Mononuclear cell (primary cell): ENCODE measurements around the gene AUTS2. TPM values are rescaled to one million over a fixed set of nuclear protein-coding genes. Genes with fewer than 3 reads are reported as not detected.

Source experiments
- H3K27me3 ChIP-seq: 2 replicates; pipeline ENCODE4 v1.6.0; 2011; ENCODE audit warnings: low read length, control low read depth; ENCODE audit not compliant: insufficient read depth
- H3K4me1 ChIP-seq: 2 replicates; pipeline ENCODE4 v1.5.1; 2011; ENCODE audit warnings: mild to moderate bottlenecking, low read length, control low read depth; ENCODE audit not compliant: insufficient read depth
- H3K4me3 ChIP-seq: 2 replicates; pipeline ENCODE4 v1.5.1; 2011; ENCODE audit warnings: mild to moderate bottlenecking, low read length, moderate library complexity
- H3K9me3 ChIP-seq: 2 replicates; pipeline ENCODE4 v1.5.1; 2011; ENCODE audit warnings: low read depth, mild to moderate bottlenecking, control low read depth, low read length
- total RNA-seq: library from RNA; depleted of rRNA; stranded (reverse); fragments of >200 nt; gene quantifications from one replicate; pipeline ENCODE4 v1.2.3, GENCODE V29; 2012

The AUTS2 gene
- total RNA-seq, 1 donor, result 16.5 TPM

DNA sequence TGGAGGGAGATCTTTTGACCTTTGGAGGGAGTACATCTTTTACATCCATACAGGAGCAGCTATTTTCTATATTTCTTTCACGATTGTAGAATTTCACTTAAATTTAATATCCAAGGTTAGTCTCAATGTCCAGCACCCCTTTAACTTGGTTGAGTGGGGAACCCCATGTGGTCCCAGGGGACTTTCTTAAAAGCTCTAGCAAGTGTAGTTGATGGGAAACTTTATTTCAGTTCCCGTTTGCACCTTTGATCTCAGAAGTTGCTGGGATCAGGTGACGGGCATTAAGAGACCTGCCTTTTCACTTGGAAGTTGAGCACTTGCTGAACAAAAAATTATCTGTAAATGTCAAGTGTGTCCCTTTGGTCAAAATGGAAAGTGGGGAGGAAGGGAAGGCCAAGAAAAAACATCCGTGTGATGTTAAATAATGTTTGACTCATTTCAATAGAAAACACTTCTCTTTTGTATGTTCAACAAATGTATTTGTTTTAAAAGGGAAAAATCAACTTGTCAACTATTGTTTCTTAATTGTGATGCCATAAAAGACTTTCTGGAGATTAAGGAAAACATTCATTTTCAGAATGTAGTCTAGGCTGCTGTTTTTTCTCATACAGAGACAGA, 1163.5 kb downstream of the AUTS2 start:
- peaks cover 4% of the 10 kb centered on the region for H3K4me1 ChIP-seq
- no peaks in the 10 kb centered on the region for H3K27me3 ChIP-seq
- H3K9me3 ChIP-seq, result no peaks in the 10 kb centered on the region
- no peak overlapping the region for H3K4me3 ChIP-seq

DNA sequence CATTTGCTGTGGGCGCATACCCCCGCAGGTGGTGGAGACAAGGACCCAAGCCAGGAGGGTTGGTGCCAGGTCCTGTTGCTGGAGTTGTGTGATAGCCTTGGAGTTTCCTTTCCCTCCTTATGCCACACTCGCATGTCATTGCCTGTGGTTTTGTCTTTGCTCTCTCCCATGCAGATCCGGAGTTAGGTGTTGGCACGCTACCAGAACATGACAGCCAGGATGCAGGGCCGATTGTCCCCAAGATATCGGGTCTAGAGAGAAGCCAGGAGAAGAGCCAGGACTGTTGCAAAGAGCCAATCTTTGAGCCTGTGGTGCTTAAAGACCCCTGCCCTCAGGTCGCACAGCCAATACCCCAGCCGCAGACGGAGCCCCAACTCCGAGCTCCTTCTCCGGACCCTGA, 1164.4 kb downstream of the AUTS2 start:
- no peak overlapping the region for H3K4me3 ChIP-seq
- H3K4me1 ChIP-seq, result peaks cover 4% of the 10 kb centered on the region
- no peaks in the 10 kb centered on the region for H3K27me3 ChIP-seq
- H3K9me3 ChIP-seq, result no peaks in the 10 kb centered on the region

DNA sequence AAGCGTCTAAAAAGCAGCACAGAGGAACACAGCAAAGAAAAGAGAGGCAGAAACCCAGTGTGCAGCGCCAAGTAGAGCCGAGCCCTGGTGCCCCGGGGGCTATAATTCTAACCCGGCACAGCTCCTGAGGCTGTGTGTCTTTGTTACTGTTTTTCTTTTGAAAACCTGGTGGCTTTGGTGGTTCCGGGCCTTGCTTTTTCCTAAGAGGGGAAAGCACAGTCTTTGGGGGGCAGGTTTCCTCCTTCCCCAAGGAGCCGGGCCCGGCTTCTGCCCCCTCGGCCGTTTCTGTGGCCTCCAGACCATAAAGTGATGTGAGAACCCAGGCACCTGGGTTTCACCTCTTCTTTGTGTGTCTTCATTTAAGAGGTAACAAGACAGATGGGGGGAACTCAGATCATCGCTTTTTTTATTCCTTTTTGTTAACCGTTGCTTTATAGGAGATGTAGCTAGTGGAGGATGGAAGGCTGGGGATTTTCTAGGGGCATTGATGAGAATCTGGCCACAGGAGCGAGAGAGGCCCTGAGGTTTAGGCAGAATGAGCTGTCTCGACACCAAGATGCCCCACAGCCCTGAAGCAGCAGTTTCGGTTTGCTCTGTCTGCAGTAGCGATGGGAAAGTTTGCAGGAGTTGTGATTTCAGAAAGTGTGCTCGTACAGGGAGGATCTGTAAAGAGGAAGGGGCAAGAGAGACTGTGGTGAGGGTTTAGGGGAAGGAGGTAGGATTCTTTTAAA, 1165.9 kb downstream of the AUTS2 start:
- H3K27me3 ChIP-seq, result no peaks in the 10 kb centered on the region
- no peaks in the 10 kb centered on the region for H3K9me3 ChIP-seq
- peaks cover 4% of the 10 kb centered on the region for H3K4me1 ChIP-seq
- no peak overlapping the region for H3K4me3 ChIP-seq

DNA sequence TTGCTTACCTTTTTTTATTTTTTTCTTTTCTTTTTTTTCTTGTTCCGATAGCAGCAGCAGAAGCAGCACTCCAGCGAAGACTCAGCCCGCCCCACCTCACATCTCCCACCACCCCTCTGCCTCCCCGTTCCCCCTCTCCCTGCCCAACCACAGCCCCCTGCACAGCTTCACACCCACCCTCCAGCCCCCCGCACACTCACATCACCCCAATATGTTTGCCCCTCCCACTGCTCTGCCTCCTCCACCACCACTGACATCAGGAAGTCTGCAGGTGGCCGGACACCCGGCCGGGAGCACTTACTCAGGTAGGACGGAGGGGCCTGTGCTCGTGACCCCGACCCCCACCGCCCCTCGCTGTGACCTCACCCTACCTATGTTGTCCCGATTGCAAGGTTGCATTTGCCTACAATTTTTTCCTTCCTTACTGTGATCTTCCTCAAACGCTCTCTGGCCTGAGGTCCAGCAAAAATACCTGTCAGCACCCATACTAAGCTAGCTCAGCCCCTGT, 1166.5 kb downstream of the AUTS2 start:
- Histone ChIP-seq H3K4me3 (no peak overlapping the region), H3K9me3 (no peaks in the 10 kb centered on the region), H3K4me1 (peaks cover 4% of the 10 kb centered on the region), H3K27me3 (no peaks in the 10 kb centered on the region)

DNA sequence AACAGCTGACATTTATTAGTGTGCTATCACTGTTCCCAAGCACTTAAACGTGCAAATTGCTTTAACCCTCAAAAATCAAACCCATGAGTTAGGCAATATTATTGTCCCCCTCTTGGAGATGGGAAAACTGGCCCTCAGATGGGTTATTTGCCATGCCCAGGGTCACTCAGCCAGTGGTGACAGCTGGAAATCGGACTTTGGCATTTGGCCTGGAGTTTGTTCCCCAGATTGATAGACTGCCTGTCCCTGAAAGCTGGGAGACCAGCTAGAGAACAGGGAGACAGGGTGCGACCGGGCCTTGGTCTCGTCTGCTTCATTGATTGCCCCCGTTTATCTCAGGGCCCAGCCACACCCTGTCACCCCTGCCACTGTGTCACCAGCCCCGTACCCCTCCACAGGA, 1167.4 kb downstream of the AUTS2 start:
- Histone ChIP-seq H3K9me3 (no peaks in the 10 kb centered on the region), H3K27me3 (no peaks in the 10 kb centered on the region), H3K4me3 (no peak overlapping the region), H3K4me1 (peaks cover 4% of the 10 kb centered on the region)

DNA sequence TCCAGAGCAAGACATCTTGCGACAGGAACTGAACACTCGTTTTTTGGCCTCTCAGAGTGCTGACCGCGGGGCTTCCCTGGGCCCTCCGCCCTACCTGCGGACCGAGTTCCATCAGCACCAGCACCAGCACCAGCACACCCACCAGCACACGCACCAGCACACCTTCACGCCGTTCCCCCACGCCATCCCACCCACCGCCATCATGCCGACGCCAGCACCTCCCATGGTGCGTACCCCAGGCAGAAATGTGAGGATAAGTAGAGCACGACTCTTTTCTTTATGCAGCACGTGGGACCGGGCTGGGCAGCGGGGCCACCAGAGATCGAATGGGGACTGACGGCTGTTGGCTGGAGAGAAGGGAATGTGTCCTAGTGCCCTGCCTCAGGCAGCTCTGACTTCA, 1167.8 kb downstream of the AUTS2 start:
- Histone ChIP-seq H3K4me3 (no peak overlapping the region), H3K9me3 (no peaks in the 10 kb centered on the region), H3K27me3 (no peaks in the 10 kb centered on the region), H3K4me1 (peaks cover 4% of the 10 kb centered on the region)

DNA sequence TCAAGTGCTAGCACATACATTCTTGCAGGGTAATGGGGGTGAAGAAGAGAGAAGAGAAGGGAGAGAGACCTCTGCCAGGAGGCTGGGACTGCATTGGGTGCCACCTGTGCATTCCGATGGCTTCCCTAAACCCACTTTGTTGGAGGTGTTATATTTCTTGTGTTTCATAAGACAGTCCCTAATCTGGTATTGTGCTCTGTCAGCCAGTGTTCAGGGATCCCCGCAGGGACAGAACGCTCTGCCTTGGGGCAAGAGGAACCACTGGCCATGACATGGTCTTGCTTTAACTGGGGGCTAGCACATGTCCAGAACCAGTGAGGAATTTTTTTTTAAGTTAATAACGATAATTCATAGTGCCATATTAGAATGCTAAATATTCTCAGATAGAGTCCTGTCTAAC, 1168.4 kb downstream of the AUTS2 start:
- Histone ChIP-seq H3K27me3 (no peaks in the 10 kb centered on the region), H3K4me1 (peaks cover 4% of the 10 kb centered on the region), H3K4me3 (no peak overlapping the region), H3K9me3 (no peaks in the 10 kb centered on the region)

DNA sequence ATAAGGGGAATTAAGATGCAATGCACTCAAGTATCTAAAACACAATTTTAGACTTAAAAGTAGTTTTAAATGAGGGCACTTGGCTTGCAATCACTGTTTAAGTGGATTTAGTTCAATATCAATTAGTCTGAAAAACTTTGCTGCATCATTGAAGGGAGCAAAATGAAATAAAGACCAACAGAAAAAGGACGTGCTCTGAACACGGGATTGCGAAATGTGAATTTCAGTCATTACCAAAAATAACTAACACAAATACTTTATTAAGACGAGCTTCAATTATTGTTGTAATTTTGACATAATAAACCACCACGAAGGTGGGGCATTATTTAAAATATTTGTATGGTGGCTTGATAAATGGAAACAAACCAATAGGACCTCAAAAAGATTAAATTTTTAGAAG, 1171.9 kb downstream of the AUTS2 start:
- H3K27me3 ChIP-seq, result no peaks in the 10 kb centered on the region
- H3K9me3 ChIP-seq, result no peaks in the 10 kb centered on the region
- H3K4me3 ChIP-seq, result no peak overlapping the region
- H3K4me1 ChIP-seq, result no peaks in the 10 kb centered on the region

DNA sequence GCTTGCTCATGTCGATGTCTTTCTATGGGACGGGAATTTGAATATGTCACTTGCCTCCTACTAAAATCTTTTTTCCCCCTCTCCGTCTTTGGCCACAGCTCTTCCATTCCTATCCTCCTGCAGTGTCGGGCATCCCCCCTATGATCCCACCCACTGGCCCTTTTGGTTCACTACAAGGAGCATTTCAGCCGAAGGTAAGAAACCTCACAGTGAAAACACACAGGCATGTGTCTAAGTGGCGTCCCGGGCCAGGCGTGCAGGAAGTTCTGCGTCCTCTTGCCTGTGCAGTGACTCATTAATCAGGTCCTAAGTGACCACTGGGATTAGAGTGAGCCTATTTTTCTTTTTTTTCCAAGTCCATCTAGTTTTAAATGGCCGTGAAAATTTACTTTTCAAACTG, 1173.2 kb downstream of the AUTS2 start:
- no peaks in the 10 kb centered on the region for H3K9me3 ChIP-seq

DNA sequence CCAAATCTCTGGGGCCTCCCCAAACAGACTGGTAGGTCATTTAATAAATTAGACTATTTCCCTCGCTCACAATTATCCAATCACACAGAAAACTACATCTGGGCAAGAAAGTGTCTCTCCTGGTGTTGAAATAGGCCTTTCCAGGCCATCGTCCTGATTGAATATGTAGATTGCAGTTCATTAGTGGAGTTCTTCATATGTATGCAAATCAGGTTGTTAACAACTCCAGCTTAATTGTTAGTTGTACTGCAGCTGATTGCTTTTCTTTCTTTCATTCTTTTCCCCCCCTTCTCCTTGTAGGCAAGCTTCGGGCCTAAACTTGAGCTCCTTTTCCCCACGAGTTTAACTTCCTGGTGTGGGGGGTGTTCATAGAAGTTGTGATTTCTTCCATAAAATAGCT, 1174.6 kb downstream of the AUTS2 start:
- no peaks in the 10 kb centered on the region for H3K9me3 ChIP-seq
- no peaks in the 10 kb centered on the region for H3K27me3 ChIP-seq
- no peak overlapping the region for H3K4me3 ChIP-seq
- H3K4me1 ChIP-seq, result no peaks in the 10 kb centered on the region

More for the DNA sequence above, 1173.2 kb downstream of the AUTS2 start:
- Histone ChIP-seq H3K4me3 (no peak overlapping the region), H3K4me1 (no peaks in the 10 kb centered on the region), H3K27me3 (no peaks in the 10 kb centered on the region)

DNA sequence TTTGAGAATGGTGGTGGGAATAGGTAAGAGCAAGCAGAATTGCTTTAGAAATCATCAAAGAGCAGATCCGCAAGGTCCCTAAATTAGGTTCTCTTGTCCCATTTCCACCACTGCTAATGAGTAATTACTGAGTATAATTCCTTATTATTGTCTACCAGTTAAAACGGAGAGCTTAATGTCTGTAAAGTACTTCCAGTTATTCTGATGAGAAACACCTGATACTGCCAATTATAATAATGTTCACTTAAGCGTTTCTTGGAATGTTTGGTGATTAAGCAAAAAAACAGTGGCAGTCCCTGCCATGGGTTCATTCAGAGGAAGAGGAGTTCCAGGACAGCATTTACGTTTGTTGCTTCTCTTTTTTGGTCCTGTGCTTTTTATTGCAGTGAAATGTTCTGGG, 1175.1 kb downstream of the AUTS2 start:
- Histone ChIP-seq H3K4me1 (no peaks in the 10 kb centered on the region), H3K4me3 (no peak overlapping the region), H3K27me3 (no peaks in the 10 kb centered on the region), H3K9me3 (no peaks in the 10 kb centered on the region)

DNA sequence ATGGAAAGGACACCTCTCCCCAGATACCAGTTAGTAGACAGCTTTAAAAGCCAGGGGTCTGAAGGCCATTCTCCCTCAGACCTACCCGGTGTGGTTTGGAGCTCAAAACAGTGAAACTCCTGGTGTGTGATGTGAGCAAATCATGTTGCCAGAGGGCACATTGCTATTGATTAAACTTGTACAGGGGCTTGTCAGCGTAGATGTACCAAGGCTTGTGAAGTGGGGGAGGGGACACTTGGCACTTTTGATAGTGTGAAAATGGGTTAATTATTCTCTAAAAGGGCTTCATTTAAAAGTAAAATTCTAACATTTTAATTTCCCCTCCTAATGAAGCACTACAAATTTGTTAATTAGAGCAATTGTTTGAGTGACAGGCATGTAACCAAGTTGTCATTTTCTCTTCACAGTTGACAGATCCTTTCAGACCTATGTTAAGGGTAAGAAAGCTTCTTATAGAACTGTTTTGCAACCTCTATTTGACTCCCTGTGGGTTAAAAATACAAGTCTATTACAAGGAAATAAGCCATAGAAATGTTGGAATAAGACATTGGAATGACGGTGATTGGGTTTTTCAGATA, 1176.8 kb downstream of the AUTS2 start:
- H3K4me3 ChIP-seq, result no peak overlapping the region
- H3K9me3 ChIP-seq, result no peaks in the 10 kb centered on the region
- no peaks in the 10 kb centered on the region for H3K4me1 ChIP-seq
- H3K27me3 ChIP-seq, result no peaks in the 10 kb centered on the region

DNA sequence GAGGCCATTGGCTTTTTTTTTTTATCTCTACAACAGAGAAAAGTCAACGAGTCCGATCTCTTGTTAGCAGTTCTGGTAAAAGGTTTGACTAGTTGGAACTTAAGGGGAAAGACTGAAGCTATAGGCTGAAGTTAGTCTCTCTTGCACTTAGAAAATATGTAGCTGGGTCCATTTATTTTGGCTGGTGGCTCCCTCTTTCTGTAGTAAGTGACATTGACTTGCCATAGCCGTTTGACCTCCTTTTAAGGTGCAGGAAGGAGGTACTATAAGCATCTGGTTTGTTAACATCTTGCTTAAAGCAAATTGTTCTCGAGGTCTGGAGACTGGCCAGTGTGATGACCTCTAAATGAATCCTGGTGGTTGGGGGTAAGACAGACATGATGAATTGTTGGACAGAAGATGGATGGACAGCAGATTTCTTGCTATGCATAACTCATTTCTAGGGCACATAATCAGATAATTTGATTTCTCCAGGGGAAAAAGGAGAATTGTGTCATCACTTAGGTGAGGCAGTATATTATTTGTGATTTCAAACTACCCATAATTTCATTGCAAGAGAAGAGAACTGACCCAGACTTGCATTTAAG, 1177.4 kb downstream of the AUTS2 start:
- Histone ChIP-seq H3K9me3 (no peaks in the 10 kb centered on the region), H3K4me1 (no peaks in the 10 kb centered on the region), H3K4me3 (no peak overlapping the region), H3K27me3 (no peaks in the 10 kb centered on the region)

DNA sequence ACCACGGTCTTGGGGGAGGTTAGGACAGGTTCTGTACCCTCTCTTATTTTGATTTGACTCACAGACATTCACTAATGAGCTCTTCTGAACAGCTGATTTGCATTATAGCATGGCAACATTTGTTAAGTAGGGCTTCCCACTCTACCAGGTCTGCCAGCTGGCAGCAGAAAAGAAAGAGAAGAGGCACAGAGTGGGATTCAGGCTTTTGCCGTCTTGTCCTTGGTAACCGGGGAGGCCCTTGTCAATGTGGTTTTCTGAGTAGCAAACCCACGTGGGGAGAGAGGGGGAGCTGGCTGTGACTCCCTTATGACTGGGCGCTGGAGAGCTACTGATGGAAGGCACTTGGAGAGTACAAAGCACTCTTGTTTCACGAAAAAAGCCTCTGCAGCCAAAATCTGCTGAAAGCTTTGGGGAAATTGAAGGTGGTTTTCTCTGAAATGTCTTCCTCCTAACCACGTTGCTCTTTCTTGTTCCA, 1178.4 kb downstream of the AUTS2 start:
- Histone ChIP-seq H3K27me3 (no peaks in the 10 kb centered on the region), H3K4me1 (no peaks in the 10 kb centered on the region), H3K4me3 (no peak overlapping the region), H3K9me3 (no peaks in the 10 kb centered on the region)

DNA sequence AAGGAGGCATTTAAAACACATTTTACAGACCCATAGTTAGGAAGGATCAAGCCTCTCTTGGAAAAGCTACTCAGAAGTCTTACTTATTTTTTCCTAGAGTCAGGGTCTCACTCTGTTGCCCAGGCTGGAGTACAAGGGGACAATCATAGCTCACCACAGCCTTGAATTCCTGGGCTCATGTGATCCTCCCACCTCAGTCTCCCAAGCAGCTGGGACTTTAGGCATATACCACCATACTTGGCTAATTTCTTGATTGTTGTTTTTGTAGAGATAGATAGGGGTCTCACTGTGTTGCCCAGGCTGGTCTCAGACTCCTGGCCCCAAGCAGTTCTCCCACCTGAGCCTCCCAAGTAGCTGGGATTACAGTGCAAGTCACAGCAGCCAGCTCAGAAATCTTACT, 1179.0 kb downstream of the AUTS2 start:
- no peaks in the 10 kb centered on the region for H3K27me3 ChIP-seq

More for the DNA sequence above, 1179.0 kb downstream of the AUTS2 start:
- H3K4me3 ChIP-seq, result no peak overlapping the region
- H3K4me1 ChIP-seq, result no peaks in the 10 kb centered on the region
- H3K9me3 ChIP-seq, result no peaks in the 10 kb centered on the region
